Breast epithelium (tissue), 3 donors: Measurements from ENCODE around the gene FANCC.

Source experiments
- CTCF ChIP-seq, 3 donors: fragments of 450-650 bp; IDR thresholded peaks; one replicate each; pipeline ENCODE4 v1.5.1; 2016 to 2017; ENCODE audit warnings: antibody characterized with exemption in 3 of 3, mild to moderate bottlenecking in 3 of 3, moderate library complexity in 3 of 3
- POLR2A ChIP-seq: fragments of 450-650 bp; IDR thresholded peaks from one replicate; pipeline ENCODE4 v1.6.1; 2016; ENCODE audit warnings: antibody characterized with exemption, mild to moderate bottlenecking, moderate library complexity
- POLR2AphosphoS5 ChIP-seq, 3 donors: sonication (generic); formaldehyde crosslinking; IDR thresholded peaks; one replicate each; pipeline ENCODE4 v1.6.1; 2017; ENCODE audit warnings: antibody characterized with exemption in 3 of 3

GRCh38 chr9:95147452-95148207, 169.9 kb downstream of the FANCC start:
- TF ChIP-seq CTCF (IDR thresholded peaks at IDR 0.05) (no peak), POLR2A (no peak), POLR2AphosphoS5 (IDR thresholded peaks at IDR 0.05) (no peak)
